Thoracic aorta (tissue), 2 donors: Measurements from ENCODE around the gene MRGPRD. TPM values are rescaled to one million over a fixed set of nuclear protein-coding genes. Genes with fewer than 3 reads are reported as not detected.

Source experiments
- ATAC-seq: fragments of 150-250 bp; one replicate; pipeline ENCODE4 v1.8.0; 2017; ENCODE audit warnings: low read depth; ENCODE audit not compliant: insufficient number of reproducible peaks, low FRiP score
- DNase-seq: peaks from one replicate; pipeline ENCODE4 v3.0.0-alpha.2; 2020; ENCODE audit warnings: low spot score
- H3K27ac ChIP-seq, 2 donors: fragments of 200-600 bp; sonication (generic); 1 replicate in 1 of 2; 2 replicates in 1 of 2; pipeline ENCODE4 v1.5.1; 2016; ENCODE audit warnings: mild to moderate bottlenecking in 2 of 2, moderate library complexity in 2 of 2
- H3K27me3 ChIP-seq: fragments of 200-600 bp; sonication (generic); replicated peaks from 2 replicates; pipeline ENCODE4 v1.6.0; 2016; ENCODE audit warnings: mild to moderate bottlenecking; ENCODE audit not compliant: insufficient read depth
- H3K36me3 ChIP-seq: fragments of 200-600 bp; sonication (generic); one replicate; pipeline ENCODE4 v1.5.1; 2016
- H3K4me1 ChIP-seq, 2 donors: fragments of 200-600 bp; sonication (generic); 1 replicate in 1 of 2; 2 replicates in 1 of 2; pipeline versions ENCODE4 v1.5.1 to v1.6.0; 2016; ENCODE audit warnings: low read depth in 2 of 2, mild to moderate bottlenecking in 1 of 2; ENCODE audit not compliant: control insufficient read depth in 1 of 2
- H3K4me3 ChIP-seq: fragments of 200-600 bp; sonication (generic); 2 replicates; pipeline ENCODE4 v1.5.1; 2016; ENCODE audit warnings: mild to moderate bottlenecking
- H3K9me3 ChIP-seq: fragments of 200-600 bp; sonication (generic); 2 replicates; pipeline ENCODE4 v1.5.1; 2016
- CTCF ChIP-seq: fragments of 200-600 bp; sonication (generic); IDR thresholded peaks from one replicate; pipeline ENCODE4 v1.5.1; 2019; ENCODE audit warnings: antibody characterized with exemption
- total RNA-seq, 2 donors: library from RNA; depleted of rRNA; stranded (reverse); fragments of >200 nt; gene quantifications; one replicate each; pipeline versions ENCODE4 v1.1.0 to v1.2.3, GENCODE V29; 2016

MRGPRD gene
- 1 to 10 TPM in 1 of 2 donors, not detected in 1; 5.0 TPM for total RNA-seq

GRCh38 chr11:68980776-68981065 is at the start of gene MRGPRD:
Gene MRGPRD, minus strand, starts transcription at chr11:68980986. Its CDS starts 0 bp downstream, at chr11:68980986.
- H3K4me3 ChIP-seq, result no peak within 1 kb of the TSS
- H3K36me3 ChIP-seq, result no peaks in the 10 kb centered on the region
- DNase-seq (no peak), ATAC-seq (no peak)
- H3K9me3 ChIP-seq, result no peaks in the 10 kb centered on the region
- peaks cover 0 to 17% of the 10 kb centered on the region in 2 donors for H3K4me1 ChIP-seq
- no peak within 1 kb of the TSS for H3K27ac ChIP-seq
- TF ChIP-seq CTCF, result no peak
- no peaks in the 10 kb centered on the region for H3K27me3 ChIP-seq

- Histone ChIP-seq H3K4me3 (no peak overlapping the region), H3K36me3 (no peaks in the 10 kb centered on the region), H3K27ac (no peak overlapping the region), H3K4me1 (peaks cover 2 to 4% of the 10 kb centered on the region in 2 donors), H3K9me3 (no peaks in the 10 kb centered on the region), H3K27me3 (no peaks in the 10 kb centered on the region)
- no peak for DNase-seq
- TF ChIP-seq CTCF, result no peak
- no peak for ATAC-seq
Measured at GRCh38 chr11:69030301-69030700, 49.5 kb upstream of the MRGPRD start.

GRCh38 chr11:69027704-69028372 is 47.1 kb upstream of the MRGPRD start:
- ATAC-seq, result no peak
- Histone ChIP-seq H3K27me3 (no peaks in the 10 kb centered on the region), H3K9me3 (no peaks in the 10 kb centered on the region), H3K27ac (no peak overlapping the region), H3K36me3 (no peaks in the 10 kb centered on the region), H3K4me1 (no peaks in the 10 kb centered on the region), H3K4me3 (no peak overlapping the region)
- no peak for DNase-seq
- TF ChIP-seq CTCF, result no peak

- no peak for DNase-seq
- no peaks in the 10 kb centered on the region for H3K36me3 ChIP-seq
- H3K4me1 ChIP-seq, result peaks cover 0 to 8% of the 10 kb centered on the region in 2 donors
- no peak for TF ChIP-seq CTCF
- H3K9me3 ChIP-seq, result no peaks in the 10 kb centered on the region
- no peaks in the 10 kb centered on the region for H3K27me3 ChIP-seq
- no peak overlapping the region for H3K4me3 ChIP-seq
- H3K27ac ChIP-seq, result no peak overlapping the region
- ATAC-seq, result no peak
Measured at GRCh38 chr11:69024509-69024908, 43.7 kb upstream of the MRGPRD start.

GRCh38 chr11:69022260-69022659 is 41.5 kb upstream of the MRGPRD start:
- no peaks in the 10 kb centered on the region for H3K9me3 ChIP-seq
- no peak for DNase-seq
- no peak overlapping the region for H3K27ac ChIP-seq
- TF ChIP-seq CTCF, result no peak
- ATAC-seq, result no peak
- H3K36me3 ChIP-seq, result no peaks in the 10 kb centered on the region
- peaks cover 4 to 23% of the 10 kb centered on the region in 2 donors for H3K4me1 ChIP-seq
- H3K27me3 ChIP-seq, result no peaks in the 10 kb centered on the region
- no peak overlapping the region for H3K4me3 ChIP-seq
